Heart left ventricle (tissue), 16 donors: Measurements from ENCODE around the gene LRRC15. TPM values are rescaled to one million over a fixed set of nuclear protein-coding genes. Genes with fewer than 3 reads are reported as not detected.

Experiments used
- ATAC-seq, 4 donors: fragments of 200-7000 bp; cut with Tn5 transposase; one replicate each; pipeline ENCODE4 v1.9.1; 2020 to 2022; ENCODE audit warnings: moderate library complexity in 4 of 4, mild to moderate bottlenecking in 3 of 4, moderate number of reproducible peaks in 1 of 4
- DNase-seq, 5 donors: peaks; one replicate each; pipeline ENCODE4 v3.0.0-alpha.2; 2020
- H3K27ac ChIP-seq, 12 donors: fragments of 200-600 bp; sonication (generic) in 4 of 12; one replicate each; pipeline versions ENCODE4 v1.5.0 to v1.8.0; 2016 to 2022; ENCODE audit warnings: mild to moderate bottlenecking in 2 of 12
- H3K27me3 ChIP-seq, 9 donors: fragments of 200-600 bp; sonication (generic) in 2 of 9; one replicate each; pipeline versions ENCODE4 v1.5.1 to v1.8.0; 2016 to 2022; ENCODE audit warnings: mild to moderate bottlenecking in 3 of 9
- H3K36me3 ChIP-seq, 9 donors: fragments of 200-600 bp; sonication (generic) in 2 of 9; one replicate each; pipeline versions ENCODE4 v1.5.0 to v1.8.0; 2018 to 2022; ENCODE audit warnings: mild to moderate bottlenecking in 2 of 9
- H3K4me1 ChIP-seq, 12 donors: fragments of 200-600 bp; sonication (generic) in 4 of 12; one replicate each; pipeline versions ENCODE4 v1.5.0 to v1.8.0; 2016 to 2022; ENCODE audit warnings: mild to moderate bottlenecking in 3 of 12
- H3K4me3 ChIP-seq, 12 donors: fragments of 200-600 bp; sonication (generic) in 4 of 12; one replicate each; pipeline versions ENCODE4 v1.5.0 to v1.8.0; 2017 to 2022; ENCODE audit warnings: mild to moderate bottlenecking in 9 of 12, moderate library complexity in 4 of 12
- H3K9me3 ChIP-seq, 12 donors: fragments of 200-600 bp; sonication (generic) in 4 of 12; one replicate each; pipeline versions ENCODE4 v1.5.0 to v1.8.0; 2016 to 2022; ENCODE audit warnings: mild to moderate bottlenecking in 1 of 12
- POLR2A ChIP-seq, 2 donors: fragments of 450-650 bp; IDR thresholded peaks; one replicate each; pipeline ENCODE4 v1.6.1; 2017; ENCODE audit warnings: antibody characterized with exemption in 2 of 2, mild to moderate bottlenecking in 2 of 2, moderate library complexity in 2 of 2
- WGBS, 4 donors: extraction: QIAGEN DNeasy Blood & Tissue Kit in 2 of 4; methylation state at CpG; one replicate each; pipeline versions ENCODE4 v1.1.5 to v1.1.7; 2013 to 2018; 5-methylcytosine and 5-hydroxymethylcytosine counted together
- intact Hi-C, 10 donors: fragments of 100-400 bp; cut with DNase I; formaldehyde crosslinking; loops; one replicate each; pipeline versions ENCODE4 v1.11.1 to v1.14.2; 2022
- polyA plus RNA-seq, 2 donors: library from polyadenylated mRNA; stranded (reverse); fragments of 200-250 nt; gene quantifications; one replicate each; pipeline ENCODE4 v1.2.3, GENCODE V29; 2013
- total RNA-seq, 9 donors: library from RNA; depleted of rRNA in 2 of 9; stranded (reverse); fragments of >200 nt in 2 of 9; fragmentation: NEBNext Ultra II Directional in 3 of 9; extraction: Animal tissue kit (Norgen Biotek cat#: 25700) in 3 of 9; gene quantifications; one replicate each; pipeline versions ENCODE4 v1.1.0 to v1.2.4, GENCODE V29; 2016 to 2023
- TF ChIP-seq, protein P1 (sequence below), 12 donors: fragments of 200-600 bp; sonication (generic) in 4 of 12; IDR thresholded peaks; one replicate each; pipeline versions ENCODE4 v1.5.0 to v1.8.0; 2018 to 2022; ENCODE audit warnings: antibody characterized with exemption in 12 of 12, mild to moderate bottlenecking in 5 of 12
- donor health status: ischemic (EF 13 %, LVEDD 7.1; RV severe dilation, severe dysfunction).
- donor health status: healthy with polysubstance abuse.
- donor health status: DM: no; HTN: yes; CAD: no.
- donor health status: DM: no; HTN: no; CAD: no.
- donor health status: ischemic (EF 25% LVEDD 6.9; RV normal size, moderate dysfunction).
- donor health status: ischemic (EF 25% LVEDD 5.7; RV mildly dilated, moderate dysfunction).
- donor health status: healthy.
- donor health status: DM: yes; HTN: yes; CAD: no.
- donor health status: ischemic (EF 35%, LVEDD 5.7; RV mildly dilated, moderate dysfunction).
- donor health status: nonischemic (EF 11% LVEDD 7.7; RV severe dilation, severe dysfunction).
- donor health status: DM: yes; HTN: yes; CAD: no.
- donor health status: PGD.
- donor health status: ischemic (EF 29% LVEDD 5.4; RV normal size, mild dysfunction).
- donor health status: nonischemic (EF 23%, LVEDD 6.1; RV moderate dilation, normal function).

LRRC15 gene
- total and polyA plus RNA-seq, 11 donors: 0.04 to 1.9 (median 0.12) TPM; not detected in 1

GRCh38 chr3:194404365-194405140 is 35.0 kb upstream of the LRRC15 start:
- DNase-seq (no peak), ATAC-seq (no peak)
- Histone ChIP-seq H3K27ac (no peak overlapping the region), H3K4me3 (no peak overlapping the region), H3K36me3 (peaks cover 0 to 71% (median 44%) of the 10 kb centered on the region in 9 donors), H3K4me1 (no peaks in the 10 kb centered on the region), H3K9me3 (no peaks in the 10 kb centered on the region), H3K27me3 (peaks cover 0 to 2% (median 0%) of the 10 kb centered on the region in 9 donors)
- no peak for TF ChIP-seq POLR2A (IDR thresholded peaks at IDR 0.05)
- TF ChIP-seq, protein P1, sequence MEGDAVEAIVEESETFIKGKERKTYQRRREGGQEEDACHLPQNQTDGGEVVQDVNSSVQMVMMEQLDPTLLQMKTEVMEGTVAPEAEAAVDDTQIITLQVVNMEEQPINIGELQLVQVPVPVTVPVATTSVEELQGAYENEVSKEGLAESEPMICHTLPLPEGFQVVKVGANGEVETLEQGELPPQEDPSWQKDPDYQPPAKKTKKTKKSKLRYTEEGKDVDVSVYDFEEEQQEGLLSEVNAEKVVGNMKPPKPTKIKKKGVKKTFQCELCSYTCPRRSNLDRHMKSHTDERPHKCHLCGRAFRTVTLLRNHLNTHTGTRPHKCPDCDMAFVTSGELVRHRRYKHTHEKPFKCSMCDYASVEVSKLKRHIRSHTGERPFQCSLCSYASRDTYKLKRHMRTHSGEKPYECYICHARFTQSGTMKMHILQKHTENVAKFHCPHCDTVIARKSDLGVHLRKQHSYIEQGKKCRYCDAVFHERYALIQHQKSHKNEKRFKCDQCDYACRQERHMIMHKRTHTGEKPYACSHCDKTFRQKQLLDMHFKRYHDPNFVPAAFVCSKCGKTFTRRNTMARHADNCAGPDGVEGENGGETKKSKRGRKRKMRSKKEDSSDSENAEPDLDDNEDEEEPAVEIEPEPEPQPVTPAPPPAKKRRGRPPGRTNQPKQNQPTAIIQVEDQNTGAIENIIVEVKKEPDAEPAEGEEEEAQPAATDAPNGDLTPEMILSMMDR (IDR thresholded peaks at IDR 0.05): peak; percentile 60 to 80 (median 68)
- 52 to 54% (median 53%) methylated on average over 10 of the region's 10 CpGs for WGBS, 4 donors
- intact Hi-C loops: loop anchor here in 8 of 10 donors (1.0 to 10.0 kb wide), 7 partner anchors 67 to 740 kb away; no protein-coding TSS in a partner anchor

GRCh38 chr3:194401868-194402329 is 32.4 kb upstream of the LRRC15 start:
- ATAC-seq: peak in 3 of 4 donors; percentile 21 to 59 (median 30)
- TF ChIP-seq POLR2A (IDR thresholded peaks at IDR 0.05): no peak
- TF ChIP-seq, protein P1 (IDR thresholded peaks at IDR 0.05): no peak
- intact Hi-C loops: loop anchor here in 6 of 10 donors (2.0 to 10.0 kb wide), 6 partner anchors 65 to 737 kb away; no protein-coding TSS in a partner anchor

DNA sequence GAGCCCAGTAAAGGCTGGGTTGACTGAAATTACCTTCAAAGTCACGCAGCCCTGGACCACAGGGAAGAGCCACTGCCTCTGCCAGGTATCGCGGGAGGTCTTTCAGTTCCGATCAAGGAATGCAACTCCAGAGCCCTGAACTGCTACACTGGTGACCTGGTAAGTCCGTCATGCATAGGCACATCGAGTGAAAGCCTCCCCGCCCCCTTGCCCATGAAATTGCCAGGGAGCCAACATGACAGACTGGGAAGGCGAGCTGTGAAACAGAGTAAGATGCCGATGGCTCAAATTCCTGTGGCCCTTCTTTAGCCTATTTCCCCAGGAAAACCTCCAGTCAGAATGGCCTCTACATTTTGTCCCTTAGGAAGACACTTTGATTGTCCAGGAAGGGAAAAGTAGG is 31.8 kb upstream of the LRRC15 start:
- TF ChIP-seq, protein P1 (IDR thresholded peaks at IDR 0.05): no peak
- TF ChIP-seq POLR2A (IDR thresholded peaks at IDR 0.05): no peak
- H3K27ac ChIP-seq: no peak overlapping the region
- H3K9me3 ChIP-seq: no peaks in the 10 kb centered on the region
- WGBS, 4 donors: 83 to 90% (median 89%) methylated on average over 9 of the region's 9 CpGs
- H3K27me3 ChIP-seq: peaks cover 6 to 32% (median 16%) of the 10 kb centered on the region in 9 donors
- ATAC-seq (peak in 1 of 4 donors; percentile 23), DNase-seq (no peak)
- peaks cover 3 to 22% (median 11%) of the 10 kb centered on the region in 12 donors for H3K4me1 ChIP-seq
- peaks cover 0 to 42% (median 21%) of the 10 kb centered on the region in 9 donors for H3K36me3 ChIP-seq
- intact Hi-C loops: loop anchor here in 5 of 10 donors (5.0 to 10.0 kb wide), 5 partner anchors 64 to 737 kb away; no protein-coding TSS in a partner anchor
- H3K4me3 ChIP-seq: no peak overlapping the region

More at GRCh38 chr3:194401868-194402329, 32.4 kb upstream of the LRRC15 start:
- Histone ChIP-seq H3K27ac (no peak overlapping the region), H3K4me3 (no peak overlapping the region), H3K36me3 (peaks cover 0 to 45% (median 21%) of the 10 kb centered on the region in 9 donors), H3K27me3 (peaks cover 6 to 26% (median 13%) of the 10 kb centered on the region in 9 donors), H3K4me1 (peaks cover 3 to 17% (median 10%) of the 10 kb centered on the region in 12 donors), H3K9me3 (no peaks in the 10 kb centered on the region)
- no peak for DNase-seq
- WGBS, 4 donors: 74 to 77% (median 76%) methylated on average over 6 to 8 of the region's 8 CpGs

DNA sequence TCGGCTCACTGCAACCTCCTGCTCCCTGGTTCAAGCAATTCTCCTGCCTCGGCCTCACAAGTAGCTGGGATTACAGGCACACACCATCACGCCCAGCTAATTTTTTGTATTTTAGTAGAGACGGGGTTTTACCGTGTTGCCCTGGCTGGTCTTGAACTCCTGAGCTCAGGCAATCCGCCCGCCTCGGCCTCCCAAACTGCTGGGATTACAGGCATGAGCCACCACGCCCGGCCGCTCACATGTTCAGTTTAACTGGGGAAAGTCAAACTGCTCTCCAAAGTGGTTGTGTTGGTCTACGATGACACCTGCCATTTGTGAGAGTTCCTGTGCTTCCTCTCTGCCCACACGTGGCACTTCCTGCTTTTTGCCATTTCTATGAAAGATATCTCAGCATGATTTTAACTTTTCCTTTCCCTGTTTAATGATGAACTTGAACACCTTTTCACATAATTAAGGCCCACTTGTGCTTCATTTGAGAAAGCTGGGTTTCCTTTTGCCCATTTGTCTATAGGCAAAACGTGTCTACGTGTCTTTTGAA is 30.4 kb upstream of the LRRC15 start:
- WGBS, 4 donors: 87 to 96% (median 89%) methylated on average over 15 of the region's 15 CpGs
- TF ChIP-seq, protein P1 (IDR thresholded peaks at IDR 0.05): no peak
- TF ChIP-seq POLR2A (IDR thresholded peaks at IDR 0.05): no peak
- ATAC-seq (no peak), DNase-seq (no peak)
- Histone ChIP-seq H3K9me3 (no peaks in the 10 kb centered on the region), H3K36me3 (peaks cover 0 to 27% (median 8%) of the 10 kb centered on the region in 9 donors), H3K4me1 (peaks cover 3 to 22% (median 11%) of the 10 kb centered on the region in 12 donors), H3K27me3 (peaks cover 6 to 40% (median 16%) of the 10 kb centered on the region in 9 donors), H3K4me3 (no peak overlapping the region), H3K27ac (no peak overlapping the region)
- intact Hi-C loops: loop anchor here in 6 of 10 donors (5.0 to 10.0 kb wide), 6 partner anchors 53 to 735 kb away; no protein-coding TSS in a partner anchor
